ENCODE results near the gene SORBS1.

SORBS1 gene

DNA sequence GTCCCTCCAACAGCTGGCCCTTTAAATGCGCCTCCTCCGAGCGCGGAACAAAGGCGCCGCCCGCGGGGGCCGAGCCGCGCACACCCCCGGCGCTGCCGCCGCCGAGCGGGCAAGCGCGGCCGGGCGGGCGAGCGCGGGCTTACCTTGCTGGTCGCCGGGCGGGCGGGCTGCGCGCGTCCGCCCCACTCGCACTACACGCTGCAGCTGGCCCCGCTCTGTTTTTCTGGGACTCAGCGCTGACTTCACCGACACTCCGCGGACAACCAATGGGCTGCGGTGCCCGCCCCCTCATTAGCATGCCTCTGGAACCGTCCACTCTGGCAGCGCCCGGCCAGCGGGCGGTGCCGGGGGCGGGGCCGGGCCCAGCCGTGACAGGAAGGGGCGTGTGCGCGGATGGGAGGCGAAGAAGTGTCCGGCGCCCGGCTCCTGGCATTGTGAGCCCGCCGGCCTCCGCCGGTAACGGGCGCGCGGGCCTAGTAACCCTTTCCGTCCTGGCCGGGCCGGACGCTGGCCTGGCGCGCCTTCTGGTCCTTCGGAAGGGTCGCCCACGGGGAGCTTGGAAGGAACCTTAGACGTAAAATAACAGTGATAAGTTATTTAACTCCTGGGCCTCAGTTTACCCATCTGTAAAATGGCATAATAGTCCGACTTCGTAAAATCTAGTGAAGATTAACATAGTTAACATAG, at the start of gene SORBS1:
SORBS1 (minus strand) TSS at position 195 of the 687 bp plus-strand sequence. CDS start 120,236 bp downstream, outside the sequence.
- peak; percentile 97 for DNase-seq

DNA sequence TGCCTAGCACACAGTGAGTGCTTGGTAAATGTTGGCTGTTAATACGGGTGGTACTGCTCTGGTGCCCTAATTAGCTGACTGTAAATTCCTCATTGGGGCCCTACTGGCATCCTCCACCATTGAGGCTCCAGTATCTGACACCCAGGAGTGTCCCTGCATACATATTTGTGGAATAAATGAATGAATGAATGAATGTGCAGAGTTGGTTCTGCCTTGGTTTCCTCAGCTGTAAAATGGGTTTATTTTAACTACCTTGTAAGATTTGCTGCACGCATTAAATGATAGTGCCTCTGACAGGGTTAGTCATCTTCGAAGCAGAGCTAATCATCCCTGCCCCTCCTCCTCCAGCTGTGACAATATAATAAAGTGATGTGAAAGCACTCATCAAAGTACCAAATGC, 49.6 kb upstream of the SORBS1 start:
- DNase-seq: no peak

GRCh38 chr10:95606922-95607321, 45.8 kb upstream of the SORBS1 start:
- no peak for DNase-seq

DNA sequence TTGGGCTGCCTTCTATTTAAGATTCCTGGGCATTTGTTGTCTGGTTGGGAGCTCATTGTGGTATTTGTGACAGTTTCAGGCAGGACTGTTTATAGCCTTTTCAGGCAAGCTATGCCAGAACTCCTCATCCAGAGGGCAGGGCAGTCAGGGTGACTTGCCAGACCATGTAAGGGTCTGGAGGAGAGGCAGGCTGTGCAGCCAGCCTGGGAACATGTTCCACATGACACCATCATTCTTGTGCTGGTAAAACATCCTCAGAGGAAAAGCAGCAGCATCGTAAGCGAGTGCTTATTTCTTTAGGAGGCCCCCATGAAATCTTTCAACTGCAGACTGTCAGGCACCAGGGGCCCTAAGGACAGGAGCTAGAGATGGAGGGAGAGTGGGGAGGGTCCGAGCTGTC, 44.0 kb upstream of the SORBS1 start:
- no peak for DNase-seq

DNA sequence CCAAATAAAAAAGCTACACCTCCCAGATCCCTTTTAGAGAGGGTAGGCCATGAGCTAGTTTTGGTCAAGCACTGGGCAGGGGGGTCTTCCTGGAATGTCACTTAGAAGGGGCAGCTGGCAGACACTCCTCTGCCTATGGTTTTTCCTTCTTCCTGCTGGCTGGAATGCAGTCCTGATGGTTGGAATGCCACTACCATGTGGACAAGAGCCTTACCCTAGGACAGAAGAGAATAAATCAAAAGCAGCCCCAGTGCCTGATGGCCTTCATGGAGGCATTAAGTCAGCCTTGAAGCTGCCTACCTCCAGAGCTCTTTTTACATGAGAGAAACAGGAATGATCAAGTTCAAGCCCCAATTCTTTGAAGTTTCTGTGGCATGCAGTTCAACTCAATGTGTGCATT, 43.5 kb upstream of the SORBS1 start:
- no peak for DNase-seq

DNA sequence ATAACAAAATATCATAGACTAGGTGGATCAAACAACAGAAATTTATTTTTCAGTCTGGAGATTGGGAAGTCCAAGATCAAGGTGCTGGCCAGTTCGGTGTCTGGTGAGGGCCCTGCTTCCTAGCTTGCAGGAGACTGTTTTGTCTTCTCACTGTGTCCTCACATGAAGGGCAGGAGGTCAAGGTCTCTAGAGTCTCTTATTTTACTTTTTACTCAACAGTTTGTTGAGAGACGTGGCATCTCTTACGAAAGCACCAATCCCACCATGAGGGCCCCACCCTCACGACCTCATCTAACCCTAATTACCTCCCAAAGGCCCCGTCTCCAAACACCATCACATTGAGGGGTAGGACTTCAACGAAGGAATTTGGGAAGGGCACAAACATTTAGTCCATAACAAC, 41.2 kb upstream of the SORBS1 start:
- no peak for DNase-seq

DNA sequence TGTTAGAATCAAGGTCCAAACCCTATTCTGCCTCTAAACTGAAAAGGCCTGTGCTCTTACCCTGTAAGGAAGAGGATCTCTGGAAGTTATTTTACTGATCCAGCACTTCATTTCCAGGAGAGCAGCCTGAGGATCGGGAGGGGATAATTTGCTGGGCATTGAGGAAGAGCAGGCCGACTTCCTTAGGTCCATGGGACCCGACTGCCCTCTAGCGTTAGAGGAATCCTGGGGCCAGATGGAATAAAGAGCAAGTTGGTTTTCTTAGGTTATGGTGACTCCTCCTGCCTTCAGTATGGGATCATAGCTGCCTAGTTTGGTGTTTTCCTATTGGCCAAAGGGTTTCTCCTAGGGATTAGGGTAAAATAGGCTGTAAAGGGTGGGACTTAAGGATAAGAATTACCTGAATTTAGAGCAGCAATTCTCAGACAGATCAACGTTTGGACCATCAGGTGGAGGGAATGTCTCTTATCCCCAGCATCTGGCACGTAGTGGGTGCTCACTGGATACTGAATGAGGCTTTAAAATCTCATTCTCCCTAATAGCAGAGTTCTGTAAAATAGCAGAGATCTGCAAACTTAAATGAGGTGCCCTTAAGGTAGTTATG, 40.0 kb upstream of the SORBS1 start:
- DNase-seq: peak; percentile 51

- DNase-seq: no peak
These were observed 39.0 kb upstream of the SORBS1 start for GRCh38 chr10:95600158-95600557.

DNA sequence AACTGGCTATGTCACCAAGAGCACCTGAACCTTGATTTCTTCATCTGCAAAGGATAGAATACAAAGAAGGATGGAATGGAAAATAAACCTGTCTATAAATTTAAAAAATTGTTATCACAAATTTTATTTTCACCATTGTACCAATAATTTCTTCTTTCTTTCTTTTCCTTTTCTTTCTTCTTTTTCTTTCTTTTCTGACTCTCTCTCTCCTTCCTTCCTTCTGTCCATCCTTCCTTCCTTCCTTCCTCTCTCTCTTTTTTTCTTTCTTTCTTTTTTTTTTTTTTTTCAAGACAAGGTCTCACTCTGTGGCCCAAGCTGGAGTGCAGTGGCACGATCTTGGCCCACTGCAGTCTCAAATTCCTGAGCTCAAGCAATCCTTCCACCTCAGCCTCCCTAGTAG, 36.6 kb upstream of the SORBS1 start:
- DNase-seq: no peak

DNA sequence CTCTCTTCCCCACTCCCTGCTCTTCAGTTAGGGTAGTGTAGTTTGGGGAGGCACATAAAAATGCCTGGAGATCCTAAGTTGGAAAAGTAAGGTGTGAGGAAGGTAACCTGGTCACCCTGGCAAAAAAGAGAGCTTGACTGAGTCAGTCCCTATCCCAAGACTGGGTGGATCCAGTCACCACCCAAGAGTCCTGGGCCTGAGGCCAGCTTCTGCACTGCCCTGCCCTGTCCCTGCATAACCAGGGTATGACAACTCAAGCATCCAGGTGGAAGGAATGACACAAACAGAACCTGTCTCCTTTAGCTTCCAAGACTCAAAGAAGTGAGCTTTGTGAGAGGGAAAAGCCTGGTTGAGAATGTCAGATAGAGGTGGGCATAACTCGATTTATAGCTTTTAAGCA, 26.9 kb upstream of the SORBS1 start:
- no peak for DNase-seq

GRCh38 chr10:95579835-95580535, 18.8 kb upstream of the SORBS1 start:
- no peak for DNase-seq

DNA sequence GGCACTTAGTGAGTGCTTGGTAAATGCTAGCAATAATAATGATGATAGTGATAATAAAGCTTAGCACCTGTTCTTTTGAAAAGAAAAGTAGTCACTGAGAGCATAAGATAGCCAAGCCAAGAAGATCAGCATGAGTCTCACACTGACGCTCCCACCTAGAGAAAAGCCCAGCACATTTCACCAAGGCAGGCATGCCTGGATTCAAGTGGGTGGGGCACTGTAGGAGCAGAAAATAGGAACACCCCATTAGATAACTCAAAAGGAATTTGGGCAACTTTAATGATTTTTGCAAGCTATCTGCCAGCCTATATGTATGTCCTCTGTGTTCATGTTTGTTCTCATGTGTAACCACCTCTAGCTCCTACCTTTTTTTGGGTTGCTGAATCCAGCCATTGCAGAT, 18.1 kb upstream of the SORBS1 start:
- no peak for DNase-seq

DNA sequence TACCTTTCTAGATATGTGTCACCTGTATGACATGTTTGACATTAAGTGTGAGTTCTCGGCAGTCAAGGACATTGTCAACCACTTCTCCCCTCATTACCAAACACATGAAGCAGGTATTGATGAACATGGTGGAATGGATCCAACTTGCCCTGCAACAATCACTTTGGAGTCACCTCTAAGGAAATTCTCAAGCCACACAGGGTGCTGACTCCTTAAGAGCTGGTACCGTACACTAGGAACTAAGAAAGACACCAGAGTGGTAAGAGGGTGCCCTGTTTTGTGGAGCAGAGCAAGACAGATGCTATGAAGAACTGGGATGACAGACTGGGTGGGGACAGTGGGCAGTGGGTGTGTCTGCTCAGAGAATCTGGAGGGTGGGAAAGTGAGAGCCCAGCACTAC, 17.4 kb upstream of the SORBS1 start:
- DNase-seq: no peak

DNA sequence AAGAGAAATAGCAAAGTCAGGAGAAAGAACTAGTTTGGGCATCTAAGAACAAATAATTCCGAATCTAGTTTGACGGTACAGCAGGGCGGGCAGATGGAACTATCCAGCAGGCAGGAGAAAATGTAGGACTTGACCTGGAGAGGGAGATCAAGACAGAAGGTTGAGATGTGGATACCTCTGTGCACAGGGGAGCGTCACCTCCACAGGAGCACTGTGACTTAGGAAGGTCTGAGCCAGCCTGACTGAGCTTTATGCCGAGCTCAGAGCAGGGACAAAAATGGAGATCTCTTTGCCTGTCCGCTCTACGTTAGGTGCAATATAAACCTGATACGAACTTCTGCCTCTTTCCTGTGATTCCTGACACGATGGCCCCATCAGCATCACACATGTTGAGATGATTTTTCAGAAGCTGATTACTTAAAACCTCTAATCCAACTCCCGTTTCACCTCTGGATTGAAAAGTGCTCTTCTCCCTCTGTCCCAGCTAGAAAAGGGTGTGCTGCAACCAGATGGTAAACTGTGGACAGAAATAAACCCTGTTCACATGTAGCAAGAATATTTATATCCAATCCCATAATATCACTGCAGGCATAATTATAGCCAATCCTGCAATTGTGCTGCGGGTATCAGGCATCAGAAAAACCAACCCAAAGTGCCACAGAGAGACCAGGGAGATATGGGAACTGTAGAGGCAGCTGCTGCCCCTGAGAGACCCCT, 13.6 kb upstream of the SORBS1 start:
- no peak for DNase-seq

GRCh38 chr10:95573964-95574604, 12.9 kb upstream of the SORBS1 start:
- DNase-seq: no peak

DNA sequence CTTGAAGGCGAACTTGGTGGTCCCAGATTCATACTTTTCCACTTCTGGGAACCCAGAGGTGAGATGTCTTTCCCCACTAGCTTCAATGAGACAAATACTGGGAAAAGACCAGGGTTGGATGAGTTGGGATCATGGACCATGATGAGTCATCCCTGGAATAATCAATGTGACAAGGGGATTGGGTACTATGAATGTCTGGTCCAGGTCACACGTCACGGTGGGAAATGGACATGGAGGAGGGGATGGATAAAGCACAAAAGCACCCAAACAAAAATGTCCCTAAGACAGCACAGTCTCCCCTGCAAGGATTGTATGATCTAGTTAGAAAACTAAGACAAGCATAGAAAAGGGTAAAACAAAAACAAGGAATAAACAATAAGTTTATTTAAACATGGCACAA, 12.4 kb upstream of the SORBS1 start:
- no peak for DNase-seq

DNA sequence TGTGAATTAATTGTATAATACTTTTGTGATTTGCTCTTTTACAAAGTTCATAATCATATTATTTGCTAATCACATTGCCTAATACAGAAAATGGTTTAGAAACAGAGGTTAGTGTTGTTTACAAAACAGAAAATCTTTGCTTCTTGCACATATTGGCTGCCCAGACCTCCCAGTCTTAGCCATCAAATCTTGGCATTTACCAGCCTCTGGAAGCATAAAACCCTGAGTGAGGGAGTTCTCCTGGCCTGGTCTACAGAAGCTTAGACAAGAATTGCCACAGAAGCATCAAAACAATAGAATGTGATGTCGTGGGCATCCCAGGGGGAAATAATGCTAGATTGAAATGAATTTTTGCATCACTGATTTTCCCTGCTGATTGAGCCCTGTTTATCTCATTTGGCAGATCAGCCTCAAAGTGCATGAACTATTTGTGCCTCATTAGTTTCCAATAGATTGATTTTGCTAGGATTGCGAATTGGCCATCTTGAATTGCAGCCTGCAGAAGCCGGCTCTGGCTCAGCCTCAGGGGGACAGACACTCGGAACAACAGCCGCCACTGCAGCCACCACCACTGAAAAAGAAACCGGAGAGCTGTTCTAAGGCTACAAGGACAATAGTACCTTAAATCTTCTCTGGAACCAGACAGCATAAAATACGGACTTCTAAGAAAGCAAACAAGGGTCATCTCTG, 11.1 kb upstream of the SORBS1 start:
- no peak for DNase-seq

DNA sequence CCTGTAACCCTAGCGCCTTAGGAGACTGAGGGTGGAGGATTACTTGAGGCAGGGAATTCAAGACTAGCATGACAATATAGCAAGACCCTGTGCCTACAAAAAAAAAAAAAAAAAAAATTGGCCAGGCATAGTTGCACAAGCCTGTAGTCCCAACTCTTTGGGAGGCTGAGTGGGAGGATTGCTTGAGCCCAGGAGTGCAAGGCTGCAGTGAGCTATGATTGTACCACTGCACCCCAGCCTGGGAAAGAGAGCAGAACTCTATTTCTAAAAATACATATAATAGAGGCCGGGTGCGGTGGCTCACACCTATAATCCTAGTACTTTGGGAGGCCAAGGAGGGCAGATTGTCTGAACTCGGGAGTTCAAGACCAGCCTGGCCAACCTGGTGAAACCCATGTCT, 10.2 kb upstream of the SORBS1 start:
- DNase-seq: no peak

GRCh38 chr10:95569368-95569767, 8.2 kb upstream of the SORBS1 start:
- no peak for DNase-seq

GRCh38 chr10:95567903-95568630, 6.9 kb upstream of the SORBS1 start:
- DNase-seq: no peak

GRCh38 chr10:95566136-95566535, 5.0 kb upstream of the SORBS1 start:
- DNase-seq: no peak

DNA sequence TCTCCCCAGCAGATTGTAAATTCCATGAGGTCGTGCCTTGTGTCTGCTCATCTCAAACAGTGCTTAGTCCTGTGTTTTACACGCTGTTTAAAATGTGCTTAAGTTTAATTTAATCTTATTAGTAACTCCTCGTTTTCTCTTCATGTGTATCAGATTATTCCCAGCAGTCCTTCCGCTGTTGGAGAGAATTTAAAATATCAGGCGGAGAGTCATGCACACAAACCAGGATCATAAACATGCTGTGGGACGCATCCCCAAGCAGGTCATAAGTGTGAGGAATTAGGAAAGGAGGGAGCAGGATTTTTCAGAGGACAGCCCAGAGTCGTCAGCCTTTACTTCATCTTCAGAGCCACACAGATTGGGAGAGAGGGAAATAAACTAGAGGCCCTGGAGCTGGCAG, 4.2 kb upstream of the SORBS1 start:
- DNase-seq: no peak
